ENCODE measurements around the gene CNBD2.
"Not testable (repeated sequence)": the region's sequence is repeated elsewhere in the genome, so short reads cannot be mapped to it uniquely, and the experiment has no call there.

CNBD2 gene

GRCh38 chr20:36060676-36061075 lies 92.3 kb downstream of the CNBD2 start:
- in situ Hi-C loops (cut with HindIII; ENCODE audit: low sequenced_read_pairs), result no loop called here

- in situ Hi-C loops (cut with HindIII; ENCODE audit: low sequenced_read_pairs), result no loop called here
Measured at GRCh38 chr20:36061754-36062153, 93.4 kb downstream of the CNBD2 start.

- in situ Hi-C loops (cut with HindIII; ENCODE audit: low sequenced_read_pairs), result no loop called here
Measured at GRCh38 chr20:36062799-36063198, 94.4 kb downstream of the CNBD2 start.

GRCh38 chr20:36063916-36064657 lies 95.7 kb downstream of the CNBD2 start:
- in situ Hi-C loops (cut with HindIII; ENCODE audit: low sequenced_read_pairs), result no loop called here

GRCh38 chr20:36064658-36065426 lies 96.5 kb downstream of the CNBD2 start:
- in situ Hi-C loops (cut with HindIII; ENCODE audit: low sequenced_read_pairs), result no loop called here

- in situ Hi-C loops (cut with HindIII; ENCODE audit: low sequenced_read_pairs), result no loop called here
Measured at GRCh38 chr20:36065427-36065998, 97.1 kb downstream of the CNBD2 start.

GRCh38 chr20:36066777-36067176 lies 98.4 kb downstream of the CNBD2 start:
- in situ Hi-C loops (cut with HindIII; ENCODE audit: low sequenced_read_pairs), result no loop called here

GRCh38 chr20:36068526-36068925 lies 100.1 kb downstream of the CNBD2 start:
- in situ Hi-C loops (cut with HindIII; ENCODE audit: low sequenced_read_pairs), result not testable (repeated sequence)

GRCh38 chr20:36070451-36070850 lies 102.1 kb downstream of the CNBD2 start:
- in situ Hi-C loops (cut with HindIII; ENCODE audit: low sequenced_read_pairs), result no loop called here

GRCh38 chr20:36071848-36072247 lies 103.5 kb downstream of the CNBD2 start:
- in situ Hi-C loops (cut with HindIII; ENCODE audit: low sequenced_read_pairs), result no loop called here

- in situ Hi-C loops (cut with HindIII; ENCODE audit: low sequenced_read_pairs), result no loop called here
Measured at GRCh38 chr20:36074983-36075382, 106.6 kb downstream of the CNBD2 start.

- in situ Hi-C loops (cut with HindIII; ENCODE audit: low sequenced_read_pairs), result not testable (repeated sequence)
Measured at GRCh38 chr20:36077762-36078161, 109.4 kb downstream of the CNBD2 start.

- in situ Hi-C loops (cut with HindIII; ENCODE audit: low sequenced_read_pairs), result no loop called here
Measured at GRCh38 chr20:36079486-36079885, 111.1 kb downstream of the CNBD2 start.

- in situ Hi-C loops (cut with HindIII; ENCODE audit: low sequenced_read_pairs), result not testable (repeated sequence)
Measured at GRCh38 chr20:36079984-36080383, 111.6 kb downstream of the CNBD2 start.

Data from endothelial cell of hepatic sinusoid (primary cell).